ENCODE measurements around the gene SEMA3E. TPM values are rescaled to one million over a fixed set of nuclear protein-coding genes. Genes with fewer than 3 reads are reported as not detected.

The SEMA3E gene
- total and polyA plus RNA-seq, 8 donors = 0.19 to 9.2 (median 0.93) TPM; not detected in 1

DNA sequence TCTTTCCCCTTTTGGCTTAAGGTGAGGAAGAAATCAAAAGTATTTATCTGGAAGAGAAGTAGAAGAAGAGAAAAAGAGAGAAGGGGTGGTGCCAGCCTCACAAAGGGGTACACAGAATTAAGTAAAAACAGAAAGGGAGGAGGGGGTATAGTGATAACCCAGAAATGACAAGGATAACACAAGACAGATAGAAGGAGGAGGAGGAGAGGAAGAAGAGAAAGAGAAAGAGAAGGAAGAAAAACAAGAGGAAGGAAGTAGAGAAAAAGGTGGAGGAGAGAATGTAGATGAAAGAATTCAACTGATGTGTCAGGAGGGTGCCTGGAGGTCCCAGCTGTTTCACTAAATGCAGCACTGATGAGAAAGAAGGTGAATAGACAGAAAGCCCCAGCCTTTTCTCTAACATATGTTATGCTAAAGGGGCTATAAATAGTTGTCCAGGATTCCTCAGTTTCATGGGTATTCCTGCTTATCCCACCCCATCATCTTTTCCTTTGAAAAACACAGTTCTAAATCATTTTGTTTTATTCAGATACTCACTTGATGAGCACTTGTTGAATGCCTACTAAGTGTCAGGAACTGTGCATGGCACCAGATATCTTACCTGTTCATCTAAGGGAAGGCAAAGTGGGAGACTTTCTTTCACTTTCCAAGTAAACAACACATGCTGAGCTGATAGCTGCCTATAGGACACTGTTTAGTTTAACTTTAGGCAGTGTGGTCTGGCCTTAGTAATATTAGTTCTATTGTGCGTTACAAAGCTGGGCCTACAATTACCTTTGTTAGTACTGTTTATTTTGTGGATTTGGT, 8.0 kb downstream of the SEMA3E start:
- intact Hi-C loops (cut with DNase I; ENCODE audit: low total_unique reads) = no loop called here
- H3K27me3 ChIP-seq = no peaks in the 10 kb centered on the region
- DNase-seq = no peak
- 41 to 89% (median 44%) methylated on average over 1 of the region's 1 CpG for WGBS, 5 donors
- H3K4me3 ChIP-seq = no peak overlapping the region
- no peaks in the 10 kb centered on the region for H3K36me3 ChIP-seq
- TF ChIP-seq POLR2A (IDR thresholded peaks at IDR 0.05) (no peak), EP300 (IDR thresholded peaks at IDR 0.05) (no peak), POLR2AphosphoS5 (IDR thresholded peaks at IDR 0.05) (no peak)
- TF ChIP-seq, protein P1, sequence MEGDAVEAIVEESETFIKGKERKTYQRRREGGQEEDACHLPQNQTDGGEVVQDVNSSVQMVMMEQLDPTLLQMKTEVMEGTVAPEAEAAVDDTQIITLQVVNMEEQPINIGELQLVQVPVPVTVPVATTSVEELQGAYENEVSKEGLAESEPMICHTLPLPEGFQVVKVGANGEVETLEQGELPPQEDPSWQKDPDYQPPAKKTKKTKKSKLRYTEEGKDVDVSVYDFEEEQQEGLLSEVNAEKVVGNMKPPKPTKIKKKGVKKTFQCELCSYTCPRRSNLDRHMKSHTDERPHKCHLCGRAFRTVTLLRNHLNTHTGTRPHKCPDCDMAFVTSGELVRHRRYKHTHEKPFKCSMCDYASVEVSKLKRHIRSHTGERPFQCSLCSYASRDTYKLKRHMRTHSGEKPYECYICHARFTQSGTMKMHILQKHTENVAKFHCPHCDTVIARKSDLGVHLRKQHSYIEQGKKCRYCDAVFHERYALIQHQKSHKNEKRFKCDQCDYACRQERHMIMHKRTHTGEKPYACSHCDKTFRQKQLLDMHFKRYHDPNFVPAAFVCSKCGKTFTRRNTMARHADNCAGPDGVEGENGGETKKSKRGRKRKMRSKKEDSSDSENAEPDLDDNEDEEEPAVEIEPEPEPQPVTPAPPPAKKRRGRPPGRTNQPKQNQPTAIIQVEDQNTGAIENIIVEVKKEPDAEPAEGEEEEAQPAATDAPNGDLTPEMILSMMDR (IDR thresholded peaks at IDR 0.05) = no peak
- H3K4me1 ChIP-seq = peaks cover 0 to 37% (median 0%) of the 10 kb centered on the region in 4 donors
- no peak overlapping the region for H3K27ac ChIP-seq
- no peaks in the 10 kb centered on the region for H3K9me3 ChIP-seq

DNA sequence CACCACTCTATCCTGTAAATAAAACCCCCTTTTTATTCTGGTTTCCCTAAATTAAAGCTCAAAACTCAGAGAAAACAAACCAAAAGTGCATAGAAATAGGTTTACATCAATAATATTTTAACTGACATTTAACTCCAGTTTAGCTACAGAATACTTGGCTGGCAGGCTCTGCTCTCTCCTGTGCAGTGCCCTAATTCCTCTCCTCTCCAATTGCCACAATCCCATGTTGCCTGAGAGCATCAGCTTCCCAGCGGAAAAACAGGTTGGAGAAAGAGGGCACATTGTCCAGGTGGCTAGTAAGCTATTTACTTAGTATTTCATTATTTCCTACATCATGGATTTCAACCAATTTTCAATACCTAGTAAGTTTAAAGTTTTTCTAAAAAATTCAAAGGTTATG, 8.7 kb downstream of the SEMA3E start:
- Histone ChIP-seq H3K4me3 (no peak overlapping the region), H3K27ac (no peak overlapping the region), H3K36me3 (no peaks in the 10 kb centered on the region), H3K4me1 (peaks cover 0 to 37% (median 0%) of the 10 kb centered on the region in 4 donors), H3K27me3 (no peaks in the 10 kb centered on the region), H3K9me3 (no peaks in the 10 kb centered on the region)
- intact Hi-C loops (cut with DNase I; ENCODE audit: low total_unique reads) = no loop called here
- TF ChIP-seq POLR2A (IDR thresholded peaks at IDR 0.05) (no peak), POLR2AphosphoS5 (IDR thresholded peaks at IDR 0.05) (no peak), EP300 (IDR thresholded peaks at IDR 0.05) (no peak)
- TF ChIP-seq, protein P1 (IDR thresholded peaks at IDR 0.05) = no peak
- 79 to 87% (median 85%) methylated on average over 1 of the region's 1 CpG for WGBS, 5 donors
- no peak for DNase-seq

DNA sequence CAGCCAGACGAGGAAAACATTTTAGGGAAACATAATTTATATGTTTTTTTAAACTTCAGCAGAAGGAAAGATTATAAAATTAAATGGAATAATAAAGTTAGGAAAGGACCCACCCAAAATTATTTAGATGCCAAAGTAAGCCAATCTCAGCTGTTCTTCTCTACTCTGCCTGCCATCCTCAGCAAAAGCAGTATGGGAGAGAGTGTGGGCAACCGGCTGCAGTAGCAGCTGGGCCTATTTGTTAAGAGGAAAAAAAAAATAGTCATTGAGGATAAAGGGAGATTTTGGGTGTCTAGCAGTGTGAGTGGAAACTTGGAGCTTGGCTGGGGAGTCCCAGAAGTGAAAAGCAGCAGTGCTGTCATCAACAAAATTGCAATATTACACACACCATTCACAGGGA, 15.4 kb downstream of the SEMA3E start:
- Histone ChIP-seq H3K4me1 (no peaks in the 10 kb centered on the region), H3K9me3 (no peaks in the 10 kb centered on the region), H3K27ac (no peak overlapping the region), H3K27me3 (no peaks in the 10 kb centered on the region), H3K36me3 (no peaks in the 10 kb centered on the region), H3K4me3 (no peak overlapping the region)
- intact Hi-C loops (cut with DNase I; ENCODE audit: low total_unique reads) = no loop called here
- no peak for DNase-seq
- TF ChIP-seq EP300 (IDR thresholded peaks at IDR 0.05) (no peak), POLR2A (IDR thresholded peaks at IDR 0.05) (no peak)
- 71 to 84% (median 81%) methylated on average over 2 of the region's 2 CpGs for WGBS, 5 donors

GRCh38 chr7:83629117-83629880, 19.6 kb downstream of the SEMA3E start:
- WGBS, 5 donors = 44 to 62% (median 54%) methylated on average over 8 to 12 of the region's 12 CpGs
- Histone ChIP-seq H3K9me3 (peaks cover 0 to 9% (median 0%) of the 10 kb centered on the region in 4 donors), H3K27ac (no peak overlapping the region), H3K36me3 (no peaks in the 10 kb centered on the region), H3K4me3 (no peak overlapping the region), H3K4me1 (no peaks in the 10 kb centered on the region), H3K27me3 (no peaks in the 10 kb centered on the region)
- intact Hi-C loops (cut with DNase I; ENCODE audit: low total_unique reads) = no loop called here
- DNase-seq = peak; percentile 46 to 52
- no peak for TF ChIP-seq POLR2AphosphoS5 (IDR thresholded peaks at IDR 0.05)
- TF ChIP-seq, protein P1 (IDR thresholded peaks at IDR 0.05) = no peak
- TF ChIP-seq POLR2A (IDR thresholded peaks at IDR 0.05) = no peak
- TF ChIP-seq EP300 (IDR thresholded peaks at IDR 0.05) = no peak
